Suprapubic skin (tissue), 3 donors: Measurements from ENCODE around the gene C5orf47.

Experiments used
- POLR2A ChIP-seq, 2 donors: fragments of 450-650 bp; IDR thresholded peaks; one replicate each; pipeline ENCODE4 v1.6.1; 2017; ENCODE audit warnings: antibody characterized with exemption in 2 of 2, mild to moderate bottlenecking in 2 of 2, moderate library complexity in 2 of 2
- TF ChIP-seq, protein P1 (sequence below), 2 donors: fragments of 200-600 bp in 1 of 2; fragments of 450-650 bp in 1 of 2; sonication (generic) in 1 of 2; IDR thresholded peaks; one replicate each; pipeline ENCODE4 v1.5.1; 2016 to 2019; ENCODE audit warnings: antibody characterized with exemption in 2 of 2, mild to moderate bottlenecking in 1 of 2, moderate library complexity in 1 of 2

GRCh38 chr5:173984218-173984617 lies 4.8 kb upstream of the C5orf47 start:
- no peak for TF ChIP-seq POLR2A (IDR thresholded peaks at IDR 0.05)
- TF ChIP-seq, protein P1, sequence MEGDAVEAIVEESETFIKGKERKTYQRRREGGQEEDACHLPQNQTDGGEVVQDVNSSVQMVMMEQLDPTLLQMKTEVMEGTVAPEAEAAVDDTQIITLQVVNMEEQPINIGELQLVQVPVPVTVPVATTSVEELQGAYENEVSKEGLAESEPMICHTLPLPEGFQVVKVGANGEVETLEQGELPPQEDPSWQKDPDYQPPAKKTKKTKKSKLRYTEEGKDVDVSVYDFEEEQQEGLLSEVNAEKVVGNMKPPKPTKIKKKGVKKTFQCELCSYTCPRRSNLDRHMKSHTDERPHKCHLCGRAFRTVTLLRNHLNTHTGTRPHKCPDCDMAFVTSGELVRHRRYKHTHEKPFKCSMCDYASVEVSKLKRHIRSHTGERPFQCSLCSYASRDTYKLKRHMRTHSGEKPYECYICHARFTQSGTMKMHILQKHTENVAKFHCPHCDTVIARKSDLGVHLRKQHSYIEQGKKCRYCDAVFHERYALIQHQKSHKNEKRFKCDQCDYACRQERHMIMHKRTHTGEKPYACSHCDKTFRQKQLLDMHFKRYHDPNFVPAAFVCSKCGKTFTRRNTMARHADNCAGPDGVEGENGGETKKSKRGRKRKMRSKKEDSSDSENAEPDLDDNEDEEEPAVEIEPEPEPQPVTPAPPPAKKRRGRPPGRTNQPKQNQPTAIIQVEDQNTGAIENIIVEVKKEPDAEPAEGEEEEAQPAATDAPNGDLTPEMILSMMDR (IDR thresholded peaks at IDR 0.05): no peak
